GM23338 (cell line): ENCODE results near the gene SIKE1. TPM values are rescaled to one million over a fixed set of nuclear protein-coding genes. Genes with fewer than 3 reads are reported as not detected.
"Not testable (repeated sequence)": the region's sequence is repeated elsewhere in the genome, so short reads cannot be mapped to it uniquely, and the experiment has no call there.

ENCODE experiments used
- ATAC-seq: fragments of 200-7000 bp; cut with Tn5 transposase; 3 replicates; pipeline ENCODE4 v1.9.1; 2020
- DNase-seq: peaks from one replicate; pipeline ENCODE4 v3.0.0-alpha.2; 2015; ENCODE audit warnings: low spot score
- H2AFZ ChIP-seq: fragments of 200-600 bp; sonication (generic); 2 replicates; pipeline ENCODE4 v1.8.0; 2016; ENCODE audit warnings: antibody characterized with exemption, mild to moderate bottlenecking, moderate library complexity
- H3F3A ChIP-seq: fragments of 200-600 bp; sonication (generic); replicated peaks from 2 replicates; pipeline ENCODE4 v1.8.0; 2017; ENCODE audit warnings: antibody characterized with exemption, mixed run types, low read depth
- H3K27ac ChIP-seq: fragments of 200-600 bp; sonication (generic); 2 replicates; pipeline ENCODE4 v1.6.1; 2016; ENCODE audit warnings: low read depth
- H3K27me3 ChIP-seq: fragments of 200-600 bp; sonication (generic); 2 replicates; pipeline ENCODE4 v1.8.0; 2016; ENCODE audit warnings: mild to moderate bottlenecking, mixed run types, moderate library complexity; ENCODE audit not compliant: insufficient read depth
- H3K36me3 ChIP-seq: fragments of 200-600 bp; sonication (generic); 2 replicates; pipeline ENCODE4 v1.8.0; 2016; ENCODE audit warnings: mild to moderate bottlenecking; ENCODE audit not compliant: insufficient read depth
- H3K4me1 ChIP-seq: fragments of 200-600 bp; sonication (generic); 2 replicates; pipeline ENCODE4 v1.8.0; 2016; ENCODE audit warnings: mild to moderate bottlenecking, moderate library complexity; ENCODE audit not compliant: insufficient read depth
- H3K4me2 ChIP-seq: fragments of 200-600 bp; sonication (generic); 2 replicates; pipeline ENCODE4 v1.7.1; 2017; ENCODE audit warnings: mixed run types
- H3K4me3 ChIP-seq: fragments of 200-600 bp; sonication (generic); 2 replicates; pipeline ENCODE4 v1.6.1; 2016; ENCODE audit warnings: mixed run types
- H3K79me2 ChIP-seq: fragments of 200-600 bp; sonication (generic); replicated peaks from 2 replicates; pipeline ENCODE4 v1.8.0; 2017; ENCODE audit warnings: mild to moderate bottlenecking; ENCODE audit not compliant: insufficient read depth
- H3K9me2 ChIP-seq: fragments of 200-600 bp; sonication (generic); 2 replicates; pipeline ENCODE4 v1.8.0; 2017; ENCODE audit not compliant: insufficient read depth
- H4K20me1 ChIP-seq: fragments of 200-600 bp; sonication (generic); replicated peaks from 2 replicates; pipeline ENCODE4 v1.8.0; 2017; ENCODE audit warnings: mild to moderate bottlenecking; ENCODE audit not compliant: insufficient read depth
- H3K27ac Mint-ChIP-seq: 2 replicates; pipeline ENCODE4 v1.8.0; 2020; ENCODE audit warnings: inconsistent platforms, mild to moderate bottlenecking, moderate library complexity, mixed read lengths
- H3K27me3 Mint-ChIP-seq: 3 replicates; pipeline ENCODE4 v1.8.0; 2022; ENCODE audit warnings: low read depth, mild to moderate bottlenecking, moderate library complexity, mixed read lengths, inconsistent platforms; ENCODE audit not compliant: insufficient read depth, poor library complexity
- H3K36me3 Mint-ChIP-seq: 3 replicates; pipeline ENCODE4 v1.8.0; 2021; ENCODE audit warnings: low read depth, mild to moderate bottlenecking, inconsistent platforms, moderate library complexity, mixed read lengths
- H3K4me1 Mint-ChIP-seq: 3 replicates; pipeline ENCODE4 v1.8.0; 2020; ENCODE audit warnings: mild to moderate bottlenecking, inconsistent platforms, mixed read lengths
- H3K4me3 Mint-ChIP-seq: 3 replicates; pipeline ENCODE4 v1.8.0; 2021; ENCODE audit warnings: moderate library complexity, mild to moderate bottlenecking, inconsistent platforms, mixed read lengths
- H3K9me3 Mint-ChIP-seq: 3 replicates; pipeline ENCODE4 v1.8.0; 2020; ENCODE audit warnings: moderate library complexity, mild to moderate bottlenecking, inconsistent platforms, mixed read lengths
- CREB1 ChIP-seq: fragments of 250-450 bp; sonication (Bioruptor Pico); IDR thresholded peaks from 2 replicates; pipeline ENCODE4 v1.5.0; 2020; ENCODE audit warnings: low read depth, mild to moderate bottlenecking, moderate library complexity
- EZH2phosphoT487 ChIP-seq: fragments of 200-600 bp; sonication (generic); IDR thresholded peaks from one replicate; pipeline ENCODE4 v1.8.1; 2018; ENCODE audit warnings: antibody characterized with exemption; ENCODE audit not compliant: unreplicated experiment
- JUNB ChIP-seq: IDR thresholded peaks from one replicate; pipeline ENCODE4 v1.6.1; 2016; ENCODE audit warnings: antibody characterized with exemption; ENCODE audit not compliant: unreplicated experiment
- NANOG ChIP-seq: IDR thresholded peaks from 2 replicates; pipeline ENCODE4 v1.6.1; 2016; ENCODE audit warnings: antibody characterized with exemption, borderline replicate concordance
- ZNF331 ChIP-seq: fragments of 250-450 bp; sonication (Bioruptor Pico); IDR thresholded peaks from 2 replicates; pipeline ENCODE4 v1.5.0; 2020; ENCODE audit warnings: low read depth, mild to moderate bottlenecking, moderate library complexity
- polyA plus RNA-seq: library from polyadenylated mRNA; unstranded; fragments of >200 nt; fragmentation: Nextera tagmentation; extraction: Ambion mirVana; gene quantifications from 2 replicates; pipeline ENCODE4 v1.2.1, GENCODE V29; 2016
- total RNA-seq: library from RNA; depleted of rRNA; stranded (reverse); fragments of >200 nt; shearing (Covaris generic); gene quantifications from 2 replicates; pipeline ENCODE4 v1.2.3, GENCODE V29; 2014
- TF ChIP-seq, protein P1 (sequence below): fragments of 250-450 bp; sonication (Bioruptor Pico); IDR thresholded peaks from 2 replicates; pipeline ENCODE4 v1.5.0; 2020; ENCODE audit warnings: mild to moderate bottlenecking, moderate library complexity
- TF ChIP-seq, protein P2 (sequence below): IDR thresholded peaks from 2 replicates; pipeline ENCODE4 v1.6.1; 2016; ENCODE audit warnings: antibody characterized with exemption

Gene SIKE1
- total and polyA plus RNA-seq, 2 experiments from 2014 or later: 74.0 to 96.3 TPM

DNA sequence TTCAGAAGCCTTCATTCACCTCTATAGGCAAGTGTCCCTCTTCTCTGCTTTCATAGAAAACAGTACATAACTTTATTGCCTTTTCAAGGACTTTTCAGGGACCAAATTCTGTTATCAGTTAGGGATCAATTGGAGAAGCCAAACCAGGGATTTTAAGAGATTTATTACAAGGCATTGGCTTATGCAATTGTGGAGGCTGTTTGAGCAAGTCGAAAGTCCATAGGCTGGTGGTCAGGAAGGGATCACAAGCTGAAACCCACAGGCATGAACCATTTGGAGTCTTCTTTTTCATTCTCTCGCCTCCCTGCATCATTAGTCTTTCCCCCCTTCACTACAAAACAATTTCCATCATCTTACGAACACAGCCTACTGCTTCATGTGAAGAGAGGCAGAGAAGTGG is 39.4 kb upstream of the SIKE1 start:
- Histone ChIP-seq H3K27me3 (no peaks in the 10 kb centered on the region), H3K36me3 (peaks cover 4% of the 10 kb centered on the region; the same call in 1 of the 2 replicates), H2AFZ (no peak overlapping the region), H3K4me3 (no peak overlapping the region), H3K27ac (no peak overlapping the region), H3K9me2 (no peaks in the 10 kb centered on the region; the same call in 1 of the 2 replicates), H3K4me1 (no peaks in the 10 kb centered on the region), H3K79me2 (no peaks in the 10 kb centered on the region), H3F3A (no peaks in the 10 kb centered on the region), H3K4me2 (no peak overlapping the region), H4K20me1 (no peaks in the 10 kb centered on the region)
- H3K27ac Mint-ChIP-seq: no peak overlapping the region
- H3K4me3 Mint-ChIP-seq: no peak overlapping the region
- peaks cover 24% of the 10 kb centered on the region for H3K9me3 Mint-ChIP-seq
- peaks cover 15% of the 10 kb centered on the region; the same call in 2 of the 3 replicates for H3K36me3 Mint-ChIP-seq
- DNase-seq (no peak), ATAC-seq (no peak)
- no peaks in the 10 kb centered on the region for H3K27me3 Mint-ChIP-seq
- TF ChIP-seq CREB1 (CRISPR knock-in tag): no peak
- no peak for TF ChIP-seq EZH2phosphoT487
- no peaks in the 10 kb centered on the region; the same call in 2 of the 3 replicates for H3K4me1 Mint-ChIP-seq

DNA sequence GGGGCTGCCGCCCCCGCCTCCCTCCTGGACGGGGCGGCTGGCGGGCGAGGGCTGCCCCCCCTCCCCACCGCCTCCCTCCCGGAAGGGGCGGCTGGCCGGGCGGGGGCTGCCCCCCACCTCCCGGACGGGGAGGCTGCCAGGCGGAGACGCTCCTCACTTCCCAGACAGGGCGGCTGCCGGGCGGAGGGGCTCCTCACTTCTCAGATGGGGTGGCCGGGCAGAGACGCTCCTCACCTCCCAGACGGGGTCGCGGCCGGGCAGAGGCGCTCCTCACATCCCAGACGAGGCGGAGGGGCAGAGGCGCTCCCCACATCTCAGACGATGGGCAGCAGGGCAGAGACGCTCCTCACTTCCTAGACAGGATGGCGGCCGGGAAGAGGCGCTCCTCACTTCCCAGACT is 24.0 kb upstream of the SIKE1 start:
- H3K9me2 ChIP-seq, H3K4me3 Mint-ChIP-seq, H3K4me1 Mint-ChIP-seq, H3K4me2 ChIP-seq, H3F3A ChIP-seq, H3K27ac Mint-ChIP-seq, H3K36me3 ChIP-seq, H3K27me3 Mint-ChIP-seq, ATAC-seq, H3K4me3 ChIP-seq, H3K27ac ChIP-seq, H3K79me2 ChIP-seq, H3K4me1 ChIP-seq, H2AFZ ChIP-seq, H3K36me3 Mint-ChIP-seq, DNase-seq, H3K27me3 ChIP-seq, H4K20me1 ChIP-seq: not testable (repeated sequence)
- peaks cover 19% of the 10 kb centered on the region for H3K9me3 Mint-ChIP-seq

DNA sequence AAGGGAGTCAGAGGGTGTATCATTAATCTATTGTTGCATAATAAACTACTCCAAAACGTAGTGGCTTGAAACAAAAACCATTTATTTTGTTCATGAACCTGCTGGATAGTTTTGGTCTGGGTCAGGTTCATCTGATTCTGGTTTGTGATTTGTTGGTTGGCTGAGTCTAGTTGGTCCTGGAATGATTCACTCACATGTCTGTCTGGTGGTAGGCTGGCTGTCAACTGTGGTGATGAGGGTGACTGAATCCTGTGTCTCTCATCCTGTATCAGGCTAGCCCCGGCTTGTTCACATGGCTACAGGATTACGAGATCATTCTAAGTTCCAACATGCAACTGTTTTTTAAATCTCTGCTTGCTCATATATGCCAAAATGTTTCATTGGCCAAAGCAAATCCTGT is 22.5 kb upstream of the SIKE1 start:
- no peak overlapping the region for H3K27ac ChIP-seq
- H3K4me2 ChIP-seq: no peak overlapping the region
- H3K4me1 ChIP-seq: no peaks in the 10 kb centered on the region
- H4K20me1 ChIP-seq: no peaks in the 10 kb centered on the region
- H3K27me3 Mint-ChIP-seq: no peaks in the 10 kb centered on the region
- H3K36me3 ChIP-seq: no peaks in the 10 kb centered on the region
- no peak overlapping the region for H3K27ac Mint-ChIP-seq
- H3K9me2 ChIP-seq: peaks cover 2% of the 10 kb centered on the region; the same call in 1 of the 2 replicates
- H3K27me3 ChIP-seq: no peaks in the 10 kb centered on the region
- DNase-seq (no peak), ATAC-seq (no peak)
- H3K36me3 Mint-ChIP-seq: peaks cover 2% of the 10 kb centered on the region; the same call in 1 of the 3 replicates
- TF ChIP-seq, protein P1, sequence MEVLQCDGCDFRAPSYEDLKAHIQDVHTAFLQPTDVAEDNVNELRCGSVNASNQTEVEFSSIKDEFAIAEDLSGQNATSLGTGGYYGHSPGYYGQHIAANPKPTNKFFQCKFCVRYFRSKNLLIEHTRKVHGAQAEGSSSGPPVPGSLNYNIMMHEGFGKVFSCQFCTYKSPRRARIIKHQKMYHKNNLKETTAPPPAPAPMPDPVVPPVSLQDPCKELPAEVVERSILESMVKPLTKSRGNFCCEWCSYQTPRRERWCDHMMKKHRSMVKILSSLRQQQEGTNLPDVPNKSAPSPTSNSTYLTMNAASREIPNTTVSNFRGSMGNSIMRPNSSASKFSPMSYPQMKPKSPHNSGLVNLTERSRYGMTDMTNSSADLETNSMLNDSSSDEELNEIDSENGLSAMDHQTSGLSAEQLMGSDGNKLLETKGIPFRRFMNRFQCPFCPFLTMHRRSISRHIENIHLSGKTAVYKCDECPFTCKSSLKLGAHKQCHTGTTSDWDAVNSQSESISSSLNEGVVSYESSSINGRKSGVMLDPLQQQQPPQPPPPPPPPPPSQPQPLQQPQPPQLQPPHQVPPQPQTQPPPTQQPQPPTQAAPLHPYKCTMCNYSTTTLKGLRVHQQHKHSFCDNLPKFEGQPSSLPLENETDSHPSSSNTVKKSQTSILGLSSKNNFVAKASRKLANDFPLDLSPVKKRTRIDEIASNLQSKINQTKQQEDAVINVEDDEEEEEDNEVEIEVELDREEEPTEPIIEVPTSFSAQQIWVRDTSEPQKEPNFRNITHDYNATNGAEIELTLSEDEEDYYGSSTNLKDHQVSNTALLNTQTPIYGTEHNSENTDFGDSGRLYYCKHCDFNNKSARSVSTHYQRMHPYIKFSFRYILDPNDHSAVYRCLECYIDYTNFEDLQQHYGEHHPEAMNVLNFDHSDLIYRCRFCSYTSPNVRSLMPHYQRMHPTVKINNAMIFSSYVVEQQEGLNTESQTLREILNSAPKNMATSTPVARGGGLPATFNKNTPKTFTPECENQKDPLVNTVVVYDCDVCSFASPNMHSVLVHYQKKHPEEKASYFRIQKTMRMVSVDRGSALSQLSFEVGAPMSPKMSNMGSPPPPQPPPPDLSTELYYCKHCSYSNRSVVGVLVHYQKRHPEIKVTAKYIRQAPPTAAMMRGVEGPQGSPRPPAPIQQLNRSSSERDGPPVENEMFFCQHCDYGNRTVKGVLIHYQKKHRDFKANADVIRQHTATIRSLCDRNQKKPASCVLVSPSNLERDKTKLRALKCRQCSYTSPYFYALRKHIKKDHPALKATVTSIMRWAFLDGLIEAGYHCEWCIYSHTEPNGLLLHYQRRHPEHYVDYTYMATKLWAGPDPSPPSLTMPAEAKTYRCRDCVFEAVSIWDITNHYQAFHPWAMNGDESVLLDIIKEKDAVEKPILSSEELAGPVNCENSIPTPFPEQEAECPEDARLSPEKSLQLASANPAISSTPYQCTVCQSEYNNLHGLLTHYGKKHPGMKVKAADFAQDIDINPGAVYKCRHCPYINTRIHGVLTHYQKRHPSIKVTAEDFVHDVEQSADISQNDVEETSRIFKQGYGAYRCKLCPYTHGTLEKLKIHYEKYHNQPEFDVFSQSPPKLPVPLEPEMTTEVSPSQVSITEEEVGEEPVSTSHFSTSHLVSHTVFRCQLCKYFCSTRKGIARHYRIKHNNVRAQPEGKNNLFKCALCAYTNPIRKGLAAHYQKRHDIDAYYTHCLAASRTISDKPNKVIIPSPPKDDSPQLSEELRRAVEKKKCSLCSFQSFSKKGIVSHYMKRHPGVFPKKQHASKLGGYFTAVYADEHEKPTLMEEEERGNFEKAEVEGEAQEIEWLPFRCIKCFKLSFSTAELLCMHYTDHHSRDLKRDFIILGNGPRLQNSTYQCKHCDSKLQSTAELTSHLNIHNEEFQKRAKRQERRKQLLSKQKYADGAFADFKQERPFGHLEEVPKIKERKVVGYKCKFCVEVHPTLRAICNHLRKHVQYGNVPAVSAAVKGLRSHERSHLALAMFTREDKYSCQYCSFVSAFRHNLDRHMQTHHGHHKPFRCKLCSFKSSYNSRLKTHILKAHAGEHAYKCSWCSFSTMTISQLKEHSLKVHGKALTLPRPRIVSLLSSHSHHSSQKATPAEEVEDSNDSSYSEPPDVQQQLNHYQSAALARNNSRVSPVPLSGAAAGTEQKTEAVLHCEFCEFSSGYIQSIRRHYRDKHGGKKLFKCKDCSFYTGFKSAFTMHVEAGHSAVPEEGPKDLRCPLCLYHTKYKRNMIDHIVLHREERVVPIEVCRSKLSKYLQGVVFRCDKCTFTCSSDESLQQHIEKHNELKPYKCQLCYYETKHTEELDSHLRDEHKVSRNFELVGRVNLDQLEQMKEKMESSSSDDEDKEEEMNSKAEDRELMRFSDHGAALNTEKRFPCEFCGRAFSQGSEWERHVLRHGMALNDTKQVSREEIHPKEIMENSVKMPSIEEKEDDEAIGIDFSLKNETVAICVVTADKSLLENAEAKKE (CRISPR knock-in tag): no peak
- no peak for TF ChIP-seq JUNB
- TF ChIP-seq, protein P2, sequence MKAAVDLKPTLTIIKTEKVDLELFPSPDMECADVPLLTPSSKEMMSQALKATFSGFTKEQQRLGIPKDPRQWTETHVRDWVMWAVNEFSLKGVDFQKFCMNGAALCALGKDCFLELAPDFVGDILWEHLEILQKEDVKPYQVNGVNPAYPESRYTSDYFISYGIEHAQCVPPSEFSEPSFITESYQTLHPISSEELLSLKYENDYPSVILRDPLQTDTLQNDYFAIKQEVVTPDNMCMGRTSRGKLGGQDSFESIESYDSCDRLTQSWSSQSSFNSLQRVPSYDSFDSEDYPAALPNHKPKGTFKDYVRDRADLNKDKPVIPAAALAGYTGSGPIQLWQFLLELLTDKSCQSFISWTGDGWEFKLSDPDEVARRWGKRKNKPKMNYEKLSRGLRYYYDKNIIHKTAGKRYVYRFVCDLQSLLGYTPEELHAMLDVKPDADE: no peak
- TF ChIP-seq EZH2phosphoT487: no peak
- TF ChIP-seq ZNF331 (CRISPR knock-in tag): no peak
- TF ChIP-seq CREB1 (CRISPR knock-in tag): no peak
- no peak for TF ChIP-seq NANOG
- H3F3A ChIP-seq: no peaks in the 10 kb centered on the region
- H3K79me2 ChIP-seq: no peaks in the 10 kb centered on the region
- no peaks in the 10 kb centered on the region for H3K4me1 Mint-ChIP-seq
- no peak overlapping the region for H3K4me3 ChIP-seq
- H2AFZ ChIP-seq: no peak overlapping the region
- peaks cover 19% of the 10 kb centered on the region for H3K9me3 Mint-ChIP-seq
- H3K4me3 Mint-ChIP-seq: no peak overlapping the region
